ENCODE data around the gene AQP10. TPM values are rescaled to one million over a fixed set of nuclear protein-coding genes. Genes with fewer than 3 reads are reported as not detected.
"Not testable (repeated sequence)": the region's sequence is repeated elsewhere in the genome, so short reads cannot be mapped to it uniquely, and the experiment has no call there.

AQP10 gene, protein sequence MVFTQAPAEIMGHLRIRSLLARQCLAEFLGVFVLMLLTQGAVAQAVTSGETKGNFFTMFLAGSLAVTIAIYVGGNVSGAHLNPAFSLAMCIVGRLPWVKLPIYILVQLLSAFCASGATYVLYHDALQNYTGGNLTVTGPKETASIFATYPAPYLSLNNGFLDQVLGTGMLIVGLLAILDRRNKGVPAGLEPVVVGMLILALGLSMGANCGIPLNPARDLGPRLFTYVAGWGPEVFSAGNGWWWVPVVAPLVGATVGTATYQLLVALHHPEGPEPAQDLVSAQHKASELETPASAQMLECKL
- total RNA-seq = 0.07 and 0.13 TPM in 2 replicates

DNA sequence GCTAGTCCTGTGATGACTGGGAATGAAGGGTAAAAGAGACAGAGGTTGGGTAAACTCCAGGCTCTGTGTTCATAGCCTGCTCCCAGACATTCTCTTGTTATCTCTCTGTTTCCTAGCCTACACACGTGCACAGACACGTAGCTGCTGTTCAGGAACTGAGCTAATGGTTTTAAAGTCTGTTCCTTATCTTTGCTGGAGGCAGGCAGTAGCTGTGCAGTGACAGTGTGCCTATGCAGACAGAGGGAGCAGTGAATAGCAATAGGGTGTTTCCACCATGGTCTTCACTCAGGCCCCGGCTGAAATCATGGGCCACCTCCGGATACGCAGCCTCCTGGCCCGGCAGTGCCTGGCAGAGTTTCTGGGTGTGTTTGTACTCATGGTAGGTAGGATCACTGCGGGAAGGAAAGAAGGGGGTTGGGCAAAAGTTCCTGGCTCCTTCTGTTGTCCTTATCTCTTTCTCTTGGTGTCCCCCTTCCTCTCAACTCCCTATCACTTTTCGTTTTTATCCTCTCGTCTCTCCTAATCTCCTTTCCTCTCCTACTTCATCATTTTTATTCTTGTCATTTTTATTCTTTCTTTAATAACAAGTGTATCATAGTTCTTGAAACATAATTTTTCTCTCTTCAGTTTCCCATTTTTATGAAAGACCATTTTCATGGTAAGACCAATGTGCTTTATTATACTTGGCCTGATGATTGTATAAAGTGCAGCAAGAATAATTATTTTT is at the start of gene AQP10:
Gene AQP10 (plus strand): TSS at position 212 of the 727 bp plus-strand sequence. CDS start 63 bp downstream, at position 275.
- peak; percentile 29 for DNase-seq (ENCODE audit: low read depth, low spot score)

DNA sequence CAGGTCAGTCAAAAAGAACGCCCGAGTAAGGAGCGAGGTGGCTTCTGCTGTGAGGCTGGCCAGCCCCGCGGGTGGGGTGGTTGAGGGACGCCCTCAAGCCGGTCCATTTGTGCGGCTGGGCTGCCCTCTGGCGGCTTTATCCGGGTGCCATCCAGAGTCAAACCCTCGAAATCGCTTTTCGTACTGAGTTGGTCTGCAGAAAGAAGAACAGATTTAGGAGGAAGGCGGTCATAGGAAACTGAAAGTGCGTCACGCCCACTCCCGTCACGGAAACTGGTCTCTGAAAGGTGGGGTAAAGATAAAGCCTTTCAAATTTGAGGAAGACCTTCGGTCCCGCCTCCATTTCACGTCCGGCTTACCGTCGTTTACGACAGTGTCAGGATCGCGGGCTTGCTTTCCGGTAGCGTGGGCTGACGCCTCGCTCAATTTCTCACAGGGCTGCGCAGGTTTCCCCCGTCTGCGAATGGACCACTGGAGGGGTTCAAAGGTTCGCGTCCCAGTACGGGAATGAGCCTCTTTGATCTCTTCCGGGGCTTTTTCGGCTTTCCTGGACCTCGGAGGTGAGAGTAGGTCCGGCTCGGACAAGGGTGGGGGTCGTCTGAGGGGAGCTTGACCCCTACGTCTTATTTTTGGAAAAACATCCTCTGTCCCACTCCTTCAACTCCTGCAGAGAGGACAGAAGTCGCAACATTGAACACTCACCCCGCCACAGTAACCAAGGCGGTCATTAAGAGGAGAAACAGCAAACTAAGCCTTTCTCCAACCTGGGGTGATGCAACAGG is 48.5 kb upstream of the AQP10 start, which contains the start of gene HAX1:
Gene HAX1 (plus strand): TSS at position 413 of the 782 bp plus-strand sequence. CDS start 95 bp downstream, at position 508.
- peak; percentile 89 for DNase-seq (ENCODE audit: low read depth, low spot score)

DNA sequence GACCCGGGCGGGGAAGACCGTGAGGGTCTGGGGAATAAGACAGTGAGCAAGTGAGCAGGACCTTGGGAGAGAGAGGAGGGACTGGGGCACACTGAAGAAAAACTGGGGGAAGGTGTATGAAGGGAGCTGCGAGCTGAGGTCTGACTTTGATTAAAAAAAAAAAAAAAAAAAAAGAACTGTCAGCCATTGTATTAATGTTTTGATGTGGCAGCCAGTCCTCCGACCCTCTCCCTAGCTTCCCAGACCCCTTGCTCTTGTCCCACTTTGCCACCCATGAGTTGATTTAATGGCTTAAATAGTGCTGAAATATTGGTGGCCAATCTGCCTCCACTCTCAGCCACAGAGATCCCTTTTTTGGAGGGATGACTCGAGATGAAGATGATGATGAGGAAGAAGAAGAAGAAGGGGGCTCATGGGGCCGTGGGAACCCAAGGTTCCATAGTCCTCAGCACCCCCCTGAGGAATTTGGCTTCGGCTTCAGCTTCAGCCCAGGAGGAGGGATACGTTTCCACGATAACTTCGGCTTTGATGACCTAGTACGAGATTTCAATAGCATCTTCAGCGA is 47.8 kb upstream of the AQP10 start:
- DNase-seq (ENCODE audit: low read depth, low spot score) = no peak

DNA sequence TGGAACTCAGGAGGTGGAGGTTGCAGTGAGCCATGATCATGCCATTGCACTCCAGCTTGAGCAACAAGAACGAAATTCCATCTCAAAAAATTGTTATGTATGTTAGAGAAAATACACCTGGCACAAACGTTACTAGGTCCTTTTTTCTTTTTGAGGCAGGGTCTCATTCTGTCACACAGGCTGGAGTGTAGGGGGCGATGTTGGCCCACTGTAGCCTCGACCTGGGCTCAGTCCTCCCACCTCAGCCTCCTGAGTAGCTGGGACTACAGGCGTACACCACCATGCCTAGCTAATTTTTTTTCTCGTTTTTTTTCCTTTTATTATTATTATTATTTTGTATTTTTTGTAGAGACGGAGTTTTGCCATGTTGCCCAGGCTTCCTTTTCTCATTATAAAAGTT is 44.1 kb upstream of the AQP10 start:
- no peak for DNase-seq (ENCODE audit: low read depth, low spot score)

DNA sequence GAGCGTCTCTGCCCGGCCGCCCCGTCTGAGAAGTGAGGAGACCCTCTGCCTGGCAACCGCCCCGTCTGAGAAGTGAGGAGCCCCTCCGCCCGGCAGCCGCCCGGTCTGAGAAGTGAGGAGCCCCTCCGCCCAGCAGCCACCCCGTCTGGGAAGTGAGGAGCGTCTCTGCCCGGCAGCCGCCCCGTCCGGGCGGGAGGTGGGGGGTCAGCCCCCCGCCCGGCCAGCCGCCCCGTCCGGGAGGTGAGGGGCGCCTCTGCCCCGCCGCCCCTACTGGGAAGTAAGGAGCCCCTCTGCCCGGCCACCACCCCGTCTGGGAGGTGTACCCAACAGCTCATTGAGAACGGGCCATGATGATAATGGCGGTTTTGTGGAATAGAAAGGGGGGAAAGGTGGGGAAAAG is 33.3 kb upstream of the AQP10 start:
- DNase-seq (ENCODE audit: low read depth, low spot score) = not testable (repeated sequence)

DNA sequence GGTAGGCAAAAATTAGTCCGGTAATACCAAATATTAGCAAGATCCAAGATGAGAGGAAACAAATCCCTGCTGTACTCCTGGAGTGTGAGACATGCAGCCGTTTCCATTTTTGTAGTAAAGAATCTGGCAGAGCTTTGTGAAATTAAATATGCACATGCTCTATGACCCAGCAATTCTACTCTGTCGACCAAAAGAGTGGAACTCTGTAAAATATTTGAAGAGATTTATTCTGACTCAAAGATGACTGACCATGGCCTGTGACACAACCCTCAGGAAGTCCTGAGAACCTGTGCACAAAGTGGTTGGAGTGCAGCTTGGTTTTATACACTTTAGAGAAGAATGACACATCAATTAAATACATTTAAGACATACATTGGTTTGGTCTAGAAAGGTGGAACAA is 32.2 kb upstream of the AQP10 start:
- no peak for DNase-seq (ENCODE audit: low read depth, low spot score)

DNA sequence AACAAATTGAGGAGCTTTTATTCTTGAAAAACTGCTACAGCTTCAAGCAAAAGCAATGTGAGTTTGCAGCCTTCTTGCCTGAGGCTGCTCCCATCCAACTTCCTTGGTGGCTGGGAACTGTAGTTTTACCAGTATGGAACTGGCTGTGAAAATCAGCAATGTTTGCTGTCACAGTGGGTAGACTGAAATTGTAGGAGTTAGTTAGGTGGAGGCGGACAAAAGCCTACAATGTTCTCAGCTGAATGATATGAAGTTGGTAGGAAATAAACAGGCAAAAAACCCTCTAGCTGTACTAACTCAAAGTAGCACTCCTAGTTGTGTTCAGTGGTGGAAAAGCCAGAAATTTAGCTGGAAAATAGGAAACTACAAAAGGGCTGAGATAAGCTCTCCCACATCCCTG is 30.0 kb upstream of the AQP10 start:
- DNase-seq (ENCODE audit: low read depth, low spot score) = no peak

DNA sequence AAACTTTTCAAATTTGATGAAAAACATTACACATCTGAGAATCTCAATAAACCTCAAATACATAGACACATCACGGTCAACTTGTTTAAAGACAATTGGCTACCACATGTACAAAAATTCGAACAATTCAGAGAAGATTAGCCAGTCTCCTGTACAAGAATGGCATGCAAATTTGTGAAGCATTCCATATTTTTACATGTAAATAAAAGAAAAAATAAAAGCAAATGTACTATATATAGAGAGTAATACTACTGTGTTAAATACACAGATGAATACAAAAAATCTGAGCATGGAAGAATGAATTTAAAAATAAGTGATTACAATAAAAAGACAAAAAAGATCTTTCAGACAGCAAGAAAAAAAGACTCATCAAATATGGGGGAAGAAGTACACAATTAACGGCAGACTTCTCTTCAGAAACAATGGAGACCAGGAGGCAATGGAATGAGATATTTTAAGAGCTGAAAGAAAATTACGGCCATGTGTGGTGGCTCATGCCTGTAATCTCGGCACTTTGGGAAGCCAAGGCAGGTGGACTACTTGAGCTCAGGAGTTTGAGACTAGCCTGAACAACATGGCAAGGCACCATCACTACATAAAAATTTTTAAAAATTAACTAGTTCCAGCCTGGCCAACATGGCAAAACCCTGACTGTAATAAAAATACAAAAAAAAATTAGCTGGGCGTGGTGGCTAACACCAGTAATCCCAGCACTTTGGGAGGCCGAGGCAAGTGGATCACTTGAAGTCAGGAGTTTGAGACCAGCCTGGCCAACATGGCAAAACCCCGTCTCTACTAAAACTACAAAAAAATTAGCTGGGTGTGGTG is 25.3 kb upstream of the AQP10 start:
- no peak for DNase-seq (ENCODE audit: low read depth, low spot score)

DNA sequence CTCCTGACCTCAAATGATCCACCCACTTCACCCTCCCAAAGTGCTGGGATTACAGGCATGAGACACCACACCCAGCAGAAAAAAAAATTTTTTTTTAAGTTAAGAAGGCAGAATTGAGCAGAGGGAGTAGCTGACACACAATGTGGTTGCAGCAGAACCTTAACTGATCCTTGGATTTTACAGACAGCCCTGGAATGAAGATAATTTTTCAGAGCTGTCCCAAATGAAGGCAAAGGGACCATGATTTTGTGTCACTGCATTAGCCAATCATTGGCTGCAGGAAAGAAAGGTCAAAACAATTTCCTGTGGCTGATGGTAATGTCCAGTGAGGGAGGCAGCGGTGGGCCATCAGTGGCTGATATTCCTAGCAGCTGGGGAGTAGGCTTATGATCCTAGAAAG is 19.3 kb upstream of the AQP10 start:
- DNase-seq (ENCODE audit: low read depth, low spot score) = no peak

DNA sequence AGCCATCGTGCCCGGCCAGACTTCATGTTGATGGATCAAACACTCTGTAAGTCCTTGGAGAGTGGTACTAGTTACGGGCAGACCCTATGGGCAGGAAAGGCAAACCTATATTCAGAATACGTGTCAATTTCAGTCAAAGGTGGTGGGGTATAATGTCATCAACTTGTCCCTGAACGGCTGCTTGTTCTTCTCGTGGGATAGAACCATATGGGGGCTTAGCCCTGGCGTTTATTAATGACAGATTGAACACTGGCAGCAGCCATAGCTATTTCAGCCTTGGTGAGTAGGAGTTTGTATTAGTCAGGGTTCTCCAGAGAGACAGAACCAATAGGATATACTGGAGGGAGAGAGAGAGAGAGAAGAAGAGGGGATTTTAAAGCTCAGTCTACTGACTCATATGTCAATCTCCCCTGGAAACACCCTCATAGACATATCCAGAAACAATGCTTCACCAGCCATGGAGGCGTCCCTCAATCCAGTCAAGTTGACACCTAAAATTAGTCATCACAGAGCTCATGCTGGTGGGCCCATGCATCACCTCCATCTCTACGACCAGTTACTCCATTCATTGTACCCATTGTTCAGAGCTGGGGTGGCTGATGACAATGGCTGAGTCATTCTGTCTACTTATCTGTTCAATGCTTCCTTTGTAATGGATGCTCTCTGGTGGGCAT is 16.1 kb upstream of the AQP10 start:
- DNase-seq (ENCODE audit: low read depth, low spot score) = no peak

DNA sequence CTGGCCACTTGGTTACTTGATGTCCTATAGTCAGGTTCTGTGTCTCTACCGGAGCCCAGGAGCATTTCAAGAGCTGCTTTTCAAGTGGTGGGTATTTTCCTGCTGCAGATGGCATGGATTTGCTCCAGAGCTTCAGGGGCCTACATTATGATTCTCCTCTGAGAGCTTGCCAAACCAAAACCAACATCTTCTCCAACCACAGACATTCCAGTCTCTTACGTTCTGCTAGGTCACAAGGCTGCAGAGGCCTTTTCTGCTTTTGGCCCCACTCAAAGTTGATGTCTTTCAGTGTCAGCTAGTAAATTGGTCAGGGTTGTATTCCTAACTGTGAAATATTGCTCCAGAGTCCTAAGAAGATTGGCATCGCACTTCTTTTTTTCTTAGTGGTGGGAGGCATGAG is 14.7 kb upstream of the AQP10 start:
- no peak for DNase-seq (ENCODE audit: low read depth, low spot score)

DNA sequence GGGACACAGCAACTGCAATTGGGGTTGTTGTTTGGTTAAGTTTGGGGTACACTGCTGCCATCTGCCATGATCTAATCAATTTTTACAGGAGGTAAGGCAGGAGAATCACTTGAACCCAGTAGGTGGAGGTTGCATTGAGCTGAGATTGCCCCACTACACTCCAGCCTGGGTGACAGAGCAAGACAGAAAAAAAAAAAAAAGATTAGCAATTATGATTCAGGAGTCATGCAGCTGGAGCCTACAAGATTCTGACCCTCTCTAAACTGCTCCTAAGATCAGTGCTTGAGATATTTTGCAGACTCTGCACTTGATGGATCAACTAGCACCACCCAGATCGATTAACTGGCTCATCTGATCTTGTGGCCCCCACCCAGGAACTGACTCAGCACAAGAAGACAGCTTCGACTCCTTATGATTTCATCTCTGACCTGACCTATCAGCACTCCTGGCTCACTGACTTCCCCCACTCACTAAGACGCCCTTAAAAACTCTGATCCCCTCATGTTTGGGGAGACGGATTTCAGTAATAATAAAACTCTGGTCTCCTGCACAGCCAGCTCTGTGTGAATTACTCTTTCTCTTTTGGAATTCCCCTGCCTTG is 13.1 kb upstream of the AQP10 start:
- DNase-seq (ENCODE audit: low read depth, low spot score) = not testable (repeated sequence)

DNA sequence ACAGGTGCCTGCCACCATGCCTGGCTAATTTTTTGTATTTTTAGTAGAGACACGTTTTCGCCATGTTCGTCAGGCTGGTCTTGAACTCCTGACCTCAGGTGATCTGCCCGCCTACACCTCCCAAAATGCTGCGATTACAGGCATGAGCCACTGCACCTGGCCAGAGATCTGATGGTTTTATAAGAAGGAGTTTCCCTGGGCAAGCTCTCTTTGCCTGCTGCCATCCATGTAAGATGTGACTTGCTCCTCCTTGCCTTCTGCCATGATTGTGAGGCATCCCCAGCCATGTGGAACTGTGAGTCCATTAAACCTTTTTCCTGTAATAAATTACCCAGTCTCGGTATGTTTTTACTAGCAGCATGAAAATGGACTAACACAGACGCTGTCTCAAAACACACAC is 11.8 kb upstream of the AQP10 start:
- DNase-seq (ENCODE audit: low read depth, low spot score) = not testable (repeated sequence)

DNA sequence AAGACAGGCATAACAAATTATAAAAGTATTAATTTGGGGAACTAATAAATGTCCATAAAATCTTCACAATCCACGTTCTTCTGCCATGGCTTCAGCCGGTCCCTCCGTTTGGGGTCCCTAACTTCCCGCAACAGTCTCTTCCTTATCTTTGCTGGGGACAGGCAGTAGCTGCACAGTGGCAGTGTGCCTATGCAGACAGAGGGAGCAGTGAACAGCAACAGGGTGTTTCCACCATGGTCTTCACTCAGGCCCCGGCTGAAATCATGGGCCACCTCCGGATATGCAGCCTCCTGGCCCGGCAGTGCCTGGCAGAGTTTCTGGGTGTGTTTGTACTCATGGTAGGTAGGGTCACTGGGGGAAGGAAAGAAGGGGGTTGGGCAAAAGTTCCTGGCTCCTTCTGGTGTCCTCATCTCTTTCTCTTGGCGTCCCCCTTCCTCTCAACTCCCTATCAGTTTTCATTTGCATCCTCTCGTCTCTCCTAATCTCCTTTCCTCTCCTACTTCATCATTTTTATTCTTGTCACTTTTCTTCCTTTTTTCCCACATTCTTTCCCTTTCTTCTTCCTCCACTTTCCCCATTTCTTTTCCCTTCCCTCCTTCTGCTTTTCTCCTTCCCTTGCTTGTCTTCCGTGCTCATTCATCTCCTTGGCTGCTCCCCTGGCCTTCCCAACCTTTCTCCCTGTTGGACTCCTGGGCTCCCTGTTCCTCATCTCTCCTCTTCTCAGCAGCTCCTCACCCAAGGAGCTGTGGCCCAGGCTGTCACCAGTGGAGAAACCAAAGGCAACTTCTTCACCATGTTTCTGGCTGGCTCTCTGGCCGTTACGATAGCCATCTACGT is 8.4 kb upstream of the AQP10 start:
- DNase-seq (ENCODE audit: low read depth, low spot score) = not testable (repeated sequence)

DNA sequence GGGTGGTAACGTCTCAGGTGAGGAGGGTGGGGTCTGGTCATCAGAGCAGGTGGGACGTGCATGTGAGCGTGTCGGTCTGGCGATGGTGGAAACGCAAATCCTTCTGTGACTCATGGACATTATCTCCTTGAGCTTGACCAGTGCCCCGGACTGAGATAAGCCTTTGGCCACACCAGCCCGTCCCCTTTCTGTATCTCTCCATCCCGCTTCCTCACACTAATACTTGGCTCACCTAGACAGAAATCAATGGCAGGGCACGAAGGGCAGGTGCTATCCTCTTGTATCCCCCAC is 7.9 kb upstream of the AQP10 start:
- DNase-seq (ENCODE audit: low read depth, low spot score) = no peak

DNA sequence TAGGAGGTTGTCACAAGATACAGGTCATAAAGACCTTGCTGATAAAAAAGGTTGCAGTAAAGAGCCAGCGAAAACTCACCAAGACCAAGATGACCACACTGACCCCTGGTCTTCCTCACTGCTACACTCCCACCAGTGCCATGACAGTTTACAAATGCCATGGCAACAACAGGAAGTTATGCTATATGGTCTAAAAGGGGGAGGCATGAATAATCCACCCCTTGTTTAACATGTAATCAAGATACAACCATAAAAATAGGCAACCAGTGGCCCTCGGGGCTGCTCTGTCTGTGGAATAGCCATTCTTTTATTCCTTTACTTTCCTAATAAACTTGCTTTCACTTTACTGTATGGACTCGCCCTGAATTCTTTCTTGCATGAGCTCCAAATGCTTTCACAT is 6.7 kb upstream of the AQP10 start:
- not testable (repeated sequence) for DNase-seq (ENCODE audit: low read depth, low spot score)

DNA sequence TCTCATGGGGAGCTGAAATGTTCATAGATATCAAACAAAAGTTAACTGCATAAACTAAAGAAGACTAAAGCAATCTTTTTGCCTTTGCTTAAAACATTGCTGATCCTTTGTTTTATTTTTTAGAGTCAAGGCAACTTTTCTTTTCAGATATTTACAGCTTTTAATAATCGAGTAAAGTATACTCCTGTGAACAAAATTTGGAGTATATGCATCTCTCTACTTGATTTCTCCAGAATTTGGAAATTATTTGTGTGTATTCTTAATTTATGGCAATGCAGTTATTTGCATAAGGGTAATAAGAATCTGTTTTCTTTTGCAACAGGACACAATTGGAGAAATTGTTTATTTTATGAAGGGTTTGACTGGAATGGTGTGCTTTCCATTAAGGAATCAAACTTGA is 4.2 kb upstream of the AQP10 start:
- DNase-seq (ENCODE audit: low read depth, low spot score) = no peak

DNA sequence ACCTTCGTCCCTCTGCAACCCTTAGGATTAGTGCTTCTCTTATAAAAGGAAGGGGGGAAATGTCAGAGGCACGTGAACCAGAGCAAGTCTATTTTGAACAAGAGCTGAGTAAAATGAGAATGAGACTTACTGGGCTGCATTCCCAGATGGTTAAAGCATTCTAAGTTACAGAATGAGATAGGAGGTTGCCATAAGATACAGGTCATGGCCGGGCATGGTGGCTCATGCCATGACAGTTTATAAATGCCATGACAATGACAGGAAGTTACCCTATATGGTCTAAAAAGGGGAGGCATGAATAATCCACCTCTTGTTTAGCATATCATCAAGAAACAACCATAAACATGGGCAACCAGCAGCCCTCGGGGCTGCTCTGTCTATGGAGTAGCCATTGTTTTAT is 2.5 kb upstream of the AQP10 start:
- no peak for DNase-seq (ENCODE audit: low read depth, low spot score)

DNA sequence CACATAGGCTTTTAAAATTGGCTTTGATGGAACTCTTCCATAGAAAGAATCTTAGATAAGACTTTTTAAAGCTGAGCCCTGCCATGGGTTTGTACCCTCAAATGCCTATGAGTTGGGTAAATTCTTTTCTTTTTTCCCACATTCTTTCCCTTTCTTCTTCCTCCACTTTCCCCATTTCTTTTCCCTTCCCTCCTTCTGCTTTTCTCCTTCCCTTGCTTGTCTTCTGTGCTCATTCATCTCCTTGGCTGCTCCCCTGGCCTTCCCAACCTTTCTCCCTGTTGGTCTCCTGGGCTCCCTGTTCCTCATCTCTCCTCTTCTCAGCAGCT is 679 bp downstream of the AQP10 start:
- DNase-seq (ENCODE audit: low read depth, low spot score) = not testable (repeated sequence)

All from pulmonary artery endothelial cell (primary cell).